ENCODE data around the gene IL17RD.

GRCh38 chr3:57048728-57049127 lies 116.4 kb downstream of the IL17RD start:
- no peak for TF ChIP-seq CTCF (IDR thresholded peaks at IDR 0.05)
- no peak for TF ChIP-seq REST (IDR thresholded peaks at IDR 0.05; ENCODE audit: insufficient read depth in 1 of 2, low read depth in 2 of 2, low read length in 1 of 2)
- no peak for TF ChIP-seq POLR2AphosphoS5 (IDR thresholded peaks at IDR 0.05; ENCODE audit: low read depth, low read length)
- TF ChIP-seq TCF7L2 (IDR thresholded peaks at IDR 0.05; ENCODE audit: low read depth, low read length): no peak
- no peak for TF ChIP-seq SIN3A (IDR thresholded peaks at IDR 0.05; ENCODE audit: borderline replicate concordance, insufficient read depth, low read depth, low read length)

All from Panc1 (cell line).